Hepatocyte (in vitro differentiated cells): ENCODE measurements around the gene OR2W3. TPM values are rescaled to one million over a fixed set of nuclear protein-coding genes. Genes with fewer than 3 reads are reported as not detected.

Experiments used
- DNase-seq: peaks from one replicate; pipeline ENCODE4 v3.0.0-alpha.2; 2016; ENCODE audit warnings: low spot score
- H2AFZ ChIP-seq: fragments of 200-600 bp; sonication (generic); 2 replicates; pipeline ENCODE4 v1.6.0; 2016; ENCODE audit warnings: antibody characterized with exemption, mild to moderate bottlenecking
- H3K27ac ChIP-seq: fragments of 200-600 bp; sonication (generic); 2 replicates; pipeline ENCODE4 v1.5.1; 2016; ENCODE audit warnings: mild to moderate bottlenecking
- H3K27me3 ChIP-seq: fragments of 200-600 bp; sonication (generic); 2 replicates; pipeline ENCODE4 v1.6.1; 2016
- H3K36me3 ChIP-seq: fragments of 200-600 bp; sonication (generic); replicated peaks from 2 replicates; pipeline ENCODE4 v1.5.1; 2016; ENCODE audit warnings: low read depth; ENCODE audit not compliant: insufficient read depth
- H3K4me1 ChIP-seq: fragments of 200-600 bp; sonication (generic); 2 replicates; pipeline ENCODE4 v1.5.1; 2016; ENCODE audit warnings: mild to moderate bottlenecking, moderate library complexity; ENCODE audit not compliant: insufficient read depth
- H3K4me2 ChIP-seq: fragments of 200-600 bp; sonication (generic); 2 replicates; pipeline ENCODE4 v1.6.0; 2016
- H3K4me3 ChIP-seq: fragments of 200-600 bp; sonication (generic); 2 replicates; pipeline ENCODE4 v1.5.1; 2016; ENCODE audit warnings: mild to moderate bottlenecking
- H3K79me2 ChIP-seq: fragments of 200-600 bp; sonication (generic); 2 replicates; pipeline ENCODE4 v1.6.0; 2017; ENCODE audit warnings: mild to moderate bottlenecking
- H3K9me2 ChIP-seq: fragments of 200-600 bp; sonication (generic); replicated peaks from 2 replicates; pipeline ENCODE4 v1.6.0; 2017; ENCODE audit warnings: mild to moderate bottlenecking; ENCODE audit not compliant: insufficient read depth
- H3K9me3 ChIP-seq: fragments of 200-600 bp; sonication (generic); 2 replicates; pipeline ENCODE4 v1.5.1; 2016; ENCODE audit warnings: low read depth, mild to moderate bottlenecking
- H4K20me1 ChIP-seq: fragments of 200-600 bp; sonication (generic); 2 replicates; pipeline ENCODE4 v1.6.0; 2016; ENCODE audit warnings: mild to moderate bottlenecking; ENCODE audit not compliant: insufficient read depth, poor library complexity, severe bottlenecking
- EZH2 ChIP-seq: fragments of 200-600 bp; sonication (generic); IDR thresholded peaks from 2 replicates; pipeline ENCODE4 v1.6.1; 2016; ENCODE audit warnings: antibody characterized with exemption, mild to moderate bottlenecking, borderline replicate concordance
- EZH2phosphoT487 ChIP-seq: fragments of 200-600 bp; sonication (generic); IDR thresholded peaks from one replicate; pipeline ENCODE4 v1.6.1; 2018; ENCODE audit warnings: antibody characterized with exemption, mild to moderate bottlenecking, low read depth, moderate library complexity; ENCODE audit not compliant: unreplicated experiment, severe bottlenecking
- WGBS: methylation state at CpG from one replicate; pipeline ENCODE4 v1.1.6; 2016; ENCODE audit warnings: low lambda C conversion rate; ENCODE audit errors: missing lambda C conversion rate; 5-methylcytosine and 5-hydroxymethylcytosine counted together
- polyA plus RNA-seq: library from polyadenylated mRNA; unstranded; fragments of >200 nt; fragmentation: Nextera tagmentation; extraction: Ambion mirVana; gene quantifications from 2 replicates; pipeline ENCODE4 v1.2.1, GENCODE V29; 2016
- total RNA-seq: library from RNA; depleted of rRNA; stranded (reverse); fragments of >200 nt; gene quantifications from 2 replicates; pipeline ENCODE4 v1.2.3, GENCODE V29; 2014
- TF ChIP-seq, protein P1 (sequence below): fragments of 200-600 bp; sonication (generic); IDR thresholded peaks from 2 replicates; pipeline ENCODE4 v1.5.1; 2016; ENCODE audit warnings: antibody characterized with exemption, mild to moderate bottlenecking; ENCODE audit not compliant: poor library complexity

The OR2W3 gene
- total and polyA plus RNA-seq, 2 experiments from 2014 or later: not detected

DNA sequence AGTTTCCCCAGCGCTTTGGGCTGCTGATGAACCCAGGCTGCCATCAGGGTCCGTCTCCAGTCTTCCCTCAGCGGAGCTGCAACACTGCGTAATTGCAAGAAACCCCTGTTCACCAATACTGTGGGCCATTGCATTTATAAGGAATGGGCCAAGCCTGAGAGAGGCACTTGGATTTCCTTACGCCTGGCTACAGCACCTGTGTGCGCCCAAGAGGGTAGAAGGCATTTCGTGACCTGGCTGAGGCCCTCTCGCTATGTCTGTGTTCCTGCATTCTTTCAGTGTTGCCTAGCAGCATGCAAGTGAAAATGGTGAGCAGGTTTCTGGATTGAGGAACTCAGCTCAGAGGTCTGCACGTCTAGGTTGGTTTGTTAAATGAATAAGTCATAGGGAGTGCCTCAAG lies 12.0 kb upstream of the OR2W3 start:
- H3K9me3 ChIP-seq: no peaks in the 10 kb centered on the region
- H3K4me2 ChIP-seq: no peak overlapping the region
- H3K4me1 ChIP-seq: no peaks in the 10 kb centered on the region
- no peaks in the 10 kb centered on the region for H3K79me2 ChIP-seq
- no peaks in the 10 kb centered on the region for H4K20me1 ChIP-seq
- DNase-seq: no peak
- no peak overlapping the region for H2AFZ ChIP-seq
- H3K27me3 ChIP-seq: no peaks in the 10 kb centered on the region
- TF ChIP-seq, protein P1, sequence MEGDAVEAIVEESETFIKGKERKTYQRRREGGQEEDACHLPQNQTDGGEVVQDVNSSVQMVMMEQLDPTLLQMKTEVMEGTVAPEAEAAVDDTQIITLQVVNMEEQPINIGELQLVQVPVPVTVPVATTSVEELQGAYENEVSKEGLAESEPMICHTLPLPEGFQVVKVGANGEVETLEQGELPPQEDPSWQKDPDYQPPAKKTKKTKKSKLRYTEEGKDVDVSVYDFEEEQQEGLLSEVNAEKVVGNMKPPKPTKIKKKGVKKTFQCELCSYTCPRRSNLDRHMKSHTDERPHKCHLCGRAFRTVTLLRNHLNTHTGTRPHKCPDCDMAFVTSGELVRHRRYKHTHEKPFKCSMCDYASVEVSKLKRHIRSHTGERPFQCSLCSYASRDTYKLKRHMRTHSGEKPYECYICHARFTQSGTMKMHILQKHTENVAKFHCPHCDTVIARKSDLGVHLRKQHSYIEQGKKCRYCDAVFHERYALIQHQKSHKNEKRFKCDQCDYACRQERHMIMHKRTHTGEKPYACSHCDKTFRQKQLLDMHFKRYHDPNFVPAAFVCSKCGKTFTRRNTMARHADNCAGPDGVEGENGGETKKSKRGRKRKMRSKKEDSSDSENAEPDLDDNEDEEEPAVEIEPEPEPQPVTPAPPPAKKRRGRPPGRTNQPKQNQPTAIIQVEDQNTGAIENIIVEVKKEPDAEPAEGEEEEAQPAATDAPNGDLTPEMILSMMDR: no peak
- TF ChIP-seq EZH2phosphoT487: no peak
- no peak for TF ChIP-seq EZH2
- H3K27ac ChIP-seq: no peak overlapping the region
- WGBS: 78% methylated on average over 9 of the region's 9 CpGs
- H3K36me3 ChIP-seq: no peaks in the 10 kb centered on the region
- no peak overlapping the region for H3K4me3 ChIP-seq
- H3K9me2 ChIP-seq: no peaks in the 10 kb centered on the region

DNA sequence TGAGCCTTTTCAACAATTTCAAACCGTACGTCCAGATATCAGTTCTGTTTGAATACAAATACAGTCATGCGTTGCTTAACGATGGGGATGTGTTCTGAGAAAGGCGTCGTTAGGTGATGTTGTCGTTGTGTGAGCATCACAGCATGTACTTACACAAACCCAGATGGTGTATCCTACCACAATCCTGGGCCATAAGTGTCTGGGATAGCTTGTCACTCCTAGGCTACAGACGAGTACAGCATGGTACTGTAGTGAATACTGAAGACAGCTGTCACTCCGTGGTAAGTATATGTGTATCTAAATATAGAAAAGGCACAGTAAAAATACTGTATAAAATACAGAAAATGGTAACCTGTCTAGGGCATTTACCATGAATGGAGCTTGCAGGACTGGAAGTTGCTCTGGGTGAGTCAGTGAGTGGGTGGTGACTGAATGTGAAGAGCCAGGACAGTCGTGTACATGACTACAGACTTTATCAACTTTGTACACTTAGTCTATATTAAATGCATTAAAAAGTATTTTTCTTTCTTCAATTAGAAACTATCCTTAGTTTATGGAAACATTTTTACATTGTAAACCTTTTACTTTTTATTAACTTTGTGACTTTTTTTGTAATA lies 10.5 kb upstream of the OR2W3 start:
- no peaks in the 10 kb centered on the region for H3K36me3 ChIP-seq
- no peak for DNase-seq
- H3K4me3 ChIP-seq: no peak overlapping the region
- no peak overlapping the region for H3K27ac ChIP-seq
- H3K9me2 ChIP-seq: no peaks in the 10 kb centered on the region
- no peaks in the 10 kb centered on the region for H4K20me1 ChIP-seq
- H3K79me2 ChIP-seq: no peaks in the 10 kb centered on the region
- WGBS: 82% methylated on average over 10 of the region's 10 CpGs
- H3K4me2 ChIP-seq: no peak overlapping the region
- no peaks in the 10 kb centered on the region for H3K4me1 ChIP-seq
- no peak overlapping the region for H2AFZ ChIP-seq
- H3K9me3 ChIP-seq: no peaks in the 10 kb centered on the region
- H3K27me3 ChIP-seq: no peaks in the 10 kb centered on the region
- no peak for TF ChIP-seq EZH2phosphoT487

DNA sequence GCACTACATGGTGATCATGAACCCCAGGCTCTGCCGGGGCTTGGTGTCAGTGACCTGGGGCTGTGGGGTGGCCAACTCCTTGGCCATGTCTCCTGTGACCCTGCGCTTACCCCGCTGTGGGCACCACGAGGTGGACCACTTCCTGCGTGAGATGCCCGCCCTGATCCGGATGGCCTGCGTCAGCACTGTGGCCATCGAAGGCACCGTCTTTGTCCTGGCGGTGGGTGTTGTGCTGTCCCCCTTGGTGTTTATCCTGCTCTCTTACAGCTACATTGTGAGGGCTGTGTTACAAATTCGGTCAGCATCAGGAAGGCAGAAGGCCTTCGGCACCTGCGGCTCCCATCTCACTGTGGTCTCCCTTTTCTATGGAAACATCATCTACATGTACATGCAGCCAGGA lies 589 bp downstream of the OR2W3 start:
- DNase-seq: no peak
- no peaks in the 10 kb centered on the region for H4K20me1 ChIP-seq
- H3K36me3 ChIP-seq: no peaks in the 10 kb centered on the region
- no peaks in the 10 kb centered on the region for H3K9me3 ChIP-seq
- no peaks in the 10 kb centered on the region for H3K27me3 ChIP-seq
- no peak overlapping the region for H3K27ac ChIP-seq
- no peaks in the 10 kb centered on the region for H3K4me1 ChIP-seq
- no peaks in the 10 kb centered on the region for H3K9me2 ChIP-seq
- no peak overlapping the region for H3K4me3 ChIP-seq
- no peaks in the 10 kb centered on the region for H3K79me2 ChIP-seq
- TF ChIP-seq, protein P1: no peak
- TF ChIP-seq EZH2phosphoT487 (no peak), EZH2 (no peak)
- WGBS: 93% methylated on average over 14 of the region's 14 CpGs
- H3K4me2 ChIP-seq: no peak overlapping the region
- H2AFZ ChIP-seq: no peak overlapping the region

DNA sequence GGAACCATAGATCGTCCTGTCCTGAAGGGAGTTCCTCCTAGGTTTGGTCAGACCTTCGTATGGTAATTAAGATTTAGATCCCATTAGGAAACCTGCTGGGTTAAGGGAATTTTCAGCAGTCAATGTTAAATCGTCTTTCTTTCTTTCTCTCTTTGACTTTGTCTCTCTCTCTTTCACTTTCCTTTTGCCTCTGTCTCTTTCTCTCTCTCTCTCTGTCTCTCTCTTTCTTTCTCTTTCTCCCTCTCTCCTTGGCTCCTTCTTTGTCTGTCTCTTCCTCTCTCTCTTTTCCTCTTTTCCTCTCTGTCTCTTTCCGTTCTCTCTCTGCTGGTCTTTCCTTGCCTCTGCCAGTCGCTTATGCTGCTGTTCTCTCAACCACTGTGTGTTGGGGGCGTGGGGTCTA lies 8.7 kb downstream of the OR2W3 start:
- 59% methylated on average over 6 of the region's 6 CpGs for WGBS
- Histone ChIP-seq H2AFZ (no peak overlapping the region), H3K9me2 (no peaks in the 10 kb centered on the region), H3K4me3 (no peak overlapping the region), H3K79me2 (no peaks in the 10 kb centered on the region), H3K4me2 (no peak overlapping the region), H3K27me3 (no peaks in the 10 kb centered on the region), H3K27ac (no peak overlapping the region), H4K20me1 (no peaks in the 10 kb centered on the region), H3K4me1 (no peaks in the 10 kb centered on the region), H3K36me3 (no peaks in the 10 kb centered on the region), H3K9me3 (peaks cover 4% of the 10 kb centered on the region)
- TF ChIP-seq EZH2phosphoT487 (no peak), EZH2 (no peak)
- TF ChIP-seq, protein P1: no peak
- DNase-seq: no peak
